Pancreas (tissue), 10 donors: ENCODE measurements around the gene MROH9. TPM values are rescaled to one million over a fixed set of nuclear protein-coding genes. Genes with fewer than 3 reads are reported as not detected.
A peak's percentile ranks its signal among the peaks of the same experiment; 100 is the strongest.

Experiments used
- ATAC-seq, 4 donors: fragments of 200-7000 bp; cut with Tn5 transposase; one replicate each; pipeline versions ENCODE4 v1.8.0 to v1.9.1; 2020; ENCODE audit warnings: mild to moderate bottlenecking in 4 of 4, moderate library complexity in 4 of 4
- DNase-seq, 6 donors: peaks; one replicate each; pipeline ENCODE4 v3.0.0-alpha.2; 2020
- FAIRE-seq: peaks from 2 replicates; lab custom pipeline; 2012; peaks lifted over from hg19 to GRCh38; lab: Jason Lieb, UNC
- H3K27ac ChIP-seq, 4 donors: fragments of 200-600 bp; sonication (generic); 1 replicate in 3 of 4; 2 replicates in 1 of 4; pipeline versions ENCODE4 v1.5.0 to v1.8.0; 2020
- H3K27me3 ChIP-seq, 4 donors: fragments of 200-600 bp; one replicate each; pipeline ENCODE4 v1.8.0; 2021
- H3K36me3 ChIP-seq, 3 donors: fragments of 200-600 bp; sonication (generic) in 1 of 3; one replicate each; pipeline versions ENCODE4 v1.5.0 to v1.8.0; 2020 to 2021
- H3K4me1 ChIP-seq, 3 donors: fragments of 200-600 bp; one replicate each; pipeline ENCODE4 v1.8.0; 2021
- H3K4me3 ChIP-seq, 4 donors: fragments of 200-600 bp; sonication (generic) in 2 of 4; one replicate each; pipeline versions ENCODE4 v1.5.0 to v1.8.0; 2020 to 2021
- H3K9me3 ChIP-seq, 4 donors: fragments of 200-600 bp; one replicate each; pipeline ENCODE4 v1.8.0; 2021
- WGBS, 2 donors: extraction: QIAGEN DNeasy Blood & Tissue Kit; methylation state at CpG; one replicate each; pipeline ENCODE4 v1.1.7; 2013; 5-methylcytosine and 5-hydroxymethylcytosine counted together
- intact Hi-C, 3 donors: fragments of 100-400 bp; cut with DNase I; formaldehyde crosslinking; loops; one replicate each; pipeline versions ENCODE4 v1.11.1 to v1.14.2; 2022
- polyA plus RNA-seq, 2 donors: library from polyadenylated mRNA; stranded (reverse); fragments of 200-250 nt; gene quantifications; one replicate each; pipeline ENCODE4 v1.2.3, GENCODE V29; 2013
- total RNA-seq, 6 donors: library from RNA; stranded (reverse); fragmentation: NEBNext Ultra II Directional in 4 of 6; extraction: Animal tissue kit (Norgen Biotek cat#: 25700) in 4 of 6; gene quantifications; one replicate each; pipeline versions ENCODE4 v1.2.1 to v1.2.4, GENCODE V29; 2021 to 2023
- TF ChIP-seq, protein P1 (sequence below), 4 donors: fragments of 200-600 bp; sonication (generic) in 3 of 4; IDR thresholded peaks; one replicate each; pipeline versions ENCODE4 v1.5.0 to v1.8.0; 2021; ENCODE audit warnings: antibody characterized with exemption in 4 of 4
- donor health status: healthy with polysubstance abuse.
- donor health status: DM: no; HTN: no; CAD: no; lungs with moderate emphysema.
- donor health status: DM: no; HTN: no; CAD: no.
- donor health status: control.
- donor health status: control.
- donor health status: Bipolar disorder and iron deficiency.
- donor health status: DM: yes; HTN: yes; CAD: no.
- donor health status: DM: no; HTN: no; CAD: no.
- donor health status: DM: no; HTN: no; CAD: no.
- donor health status: DM: yes; HTN: yes; CAD: no.

MROH9 gene, protein sequence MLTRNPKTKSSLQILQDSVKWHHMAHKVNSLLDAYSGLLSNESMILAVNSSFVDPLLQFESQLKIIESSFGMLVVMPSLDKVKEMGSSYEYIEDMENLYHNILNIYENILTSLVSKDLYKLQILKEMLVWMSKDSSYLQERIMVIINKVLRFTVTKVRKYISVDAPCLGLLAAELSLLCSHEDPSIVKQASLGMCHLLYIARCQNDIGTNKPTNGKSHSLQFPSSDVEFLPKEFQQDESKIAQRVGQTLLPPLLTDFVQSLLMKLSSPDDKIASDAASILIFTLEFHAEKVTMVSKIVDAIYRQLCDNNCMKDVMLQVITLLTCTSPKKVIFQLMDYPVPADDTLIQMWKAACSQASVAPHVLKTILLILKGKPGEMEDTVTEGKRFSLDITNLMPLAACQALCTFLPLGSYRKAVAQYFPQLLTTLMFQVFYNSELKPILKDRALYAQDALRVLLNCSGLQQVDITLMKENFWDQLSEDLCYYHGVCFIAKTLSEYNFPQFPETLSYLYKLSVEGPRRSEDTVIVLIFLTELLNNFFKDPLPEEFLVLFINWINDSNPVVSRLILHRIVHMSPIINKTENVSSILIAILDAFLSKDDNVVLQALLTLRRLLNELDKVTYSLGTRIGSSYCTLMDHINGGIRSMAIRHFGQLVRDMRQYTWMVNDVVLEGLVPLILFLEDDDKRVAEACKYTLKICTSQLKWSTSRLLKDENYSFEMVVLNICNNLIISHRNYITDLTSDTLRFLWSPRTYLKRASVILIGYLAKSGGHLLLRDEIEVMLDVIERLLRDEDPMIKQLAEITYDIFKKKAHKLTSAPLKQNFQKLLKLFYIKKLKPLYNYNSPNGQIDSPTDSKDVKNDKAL
- not detected for total RNA-seq
- not detected for polyA plus RNA-seq

GRCh38 chr1:170935231-170935630 is at the start of gene MROH9:
Gene MROH9 (plus strand): TSS chr1:170935534. CDS start chr1:170945557, 10,023 bp downstream.
- no peak for FAIRE-seq

GRCh38 chr1:170885551-170885950 is 49.8 kb upstream of the MROH9 start:
- H3K4me1 ChIP-seq, result no peaks in the 10 kb centered on the region
- no peaks in the 10 kb centered on the region for H3K36me3 ChIP-seq
- no peak for ATAC-seq
- intact Hi-C loops, result no loop called here
- H3K4me3 ChIP-seq, result no peak overlapping the region
- no peaks in the 10 kb centered on the region for H3K9me3 ChIP-seq
- FAIRE-seq, result no peak
- no peaks in the 10 kb centered on the region for H3K27me3 ChIP-seq
- 53 to 61% methylated on average over 3 of the region's 3 CpGs for WGBS, 2 donors
- TF ChIP-seq, protein P1, sequence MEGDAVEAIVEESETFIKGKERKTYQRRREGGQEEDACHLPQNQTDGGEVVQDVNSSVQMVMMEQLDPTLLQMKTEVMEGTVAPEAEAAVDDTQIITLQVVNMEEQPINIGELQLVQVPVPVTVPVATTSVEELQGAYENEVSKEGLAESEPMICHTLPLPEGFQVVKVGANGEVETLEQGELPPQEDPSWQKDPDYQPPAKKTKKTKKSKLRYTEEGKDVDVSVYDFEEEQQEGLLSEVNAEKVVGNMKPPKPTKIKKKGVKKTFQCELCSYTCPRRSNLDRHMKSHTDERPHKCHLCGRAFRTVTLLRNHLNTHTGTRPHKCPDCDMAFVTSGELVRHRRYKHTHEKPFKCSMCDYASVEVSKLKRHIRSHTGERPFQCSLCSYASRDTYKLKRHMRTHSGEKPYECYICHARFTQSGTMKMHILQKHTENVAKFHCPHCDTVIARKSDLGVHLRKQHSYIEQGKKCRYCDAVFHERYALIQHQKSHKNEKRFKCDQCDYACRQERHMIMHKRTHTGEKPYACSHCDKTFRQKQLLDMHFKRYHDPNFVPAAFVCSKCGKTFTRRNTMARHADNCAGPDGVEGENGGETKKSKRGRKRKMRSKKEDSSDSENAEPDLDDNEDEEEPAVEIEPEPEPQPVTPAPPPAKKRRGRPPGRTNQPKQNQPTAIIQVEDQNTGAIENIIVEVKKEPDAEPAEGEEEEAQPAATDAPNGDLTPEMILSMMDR (IDR thresholded peaks at IDR 0.05), result no peak
- no peak for DNase-seq
- H3K27ac ChIP-seq, result no peak overlapping the region

More at GRCh38 chr1:170935231-170935630, at the start of gene MROH9:
- TF ChIP-seq, protein P1 (IDR thresholded peaks at IDR 0.05), result no peak
- no peaks in the 10 kb centered on the region for H3K4me1 ChIP-seq
- WGBS, 2 donors, result 52 to 62% methylated on average over 2 of the region's 2 CpGs
- no peaks in the 10 kb centered on the region for H3K9me3 ChIP-seq
- ATAC-seq, result no peak
- H3K27ac ChIP-seq, result no peak within 1 kb of the TSS
- DNase-seq, result no peak
- H3K4me3 ChIP-seq, result no peak within 1 kb of the TSS
- intact Hi-C loops, result no loop called here
- H3K36me3 ChIP-seq, result no peaks in the 10 kb centered on the region
- no peaks in the 10 kb centered on the region for H3K27me3 ChIP-seq

DNA sequence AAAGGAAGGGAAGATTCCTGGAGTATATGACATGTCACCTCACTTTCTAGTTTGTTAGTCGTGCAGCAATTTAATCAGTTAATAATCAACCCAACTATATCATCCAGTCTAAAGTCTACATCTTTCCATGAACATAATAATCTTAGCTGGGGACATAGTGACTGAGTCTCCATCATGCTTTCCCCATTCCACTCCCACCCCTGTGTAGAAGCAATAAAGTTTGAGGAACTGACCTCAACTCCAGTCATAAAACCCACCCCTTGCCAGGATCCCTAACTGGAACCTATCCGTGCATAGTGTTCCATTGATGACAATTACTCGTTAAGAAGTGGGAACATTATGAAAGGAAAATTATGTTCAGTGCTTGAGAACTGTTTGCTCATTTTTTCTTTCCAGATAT is 48.9 kb upstream of the MROH9 start:
- DNase-seq, result no peak
- TF ChIP-seq, protein P1 (IDR thresholded peaks at IDR 0.05), result no peak
- H3K27ac ChIP-seq, result no peak overlapping the region
- H3K36me3 ChIP-seq, result no peaks in the 10 kb centered on the region
- 51 to 61% methylated on average over 3 of the region's 3 CpGs for WGBS, 2 donors
- no peaks in the 10 kb centered on the region for H3K9me3 ChIP-seq
- no peaks in the 10 kb centered on the region for H3K4me1 ChIP-seq
- no peak for ATAC-seq
- H3K27me3 ChIP-seq, result no peaks in the 10 kb centered on the region
- intact Hi-C loops, result no loop called here
- no peak overlapping the region for H3K4me3 ChIP-seq
- peak; percentile 74 for FAIRE-seq

GRCh38 chr1:170887726-170888125 is 47.6 kb upstream of the MROH9 start:
- no peak for DNase-seq
- no peaks in the 10 kb centered on the region for H3K9me3 ChIP-seq

More at GRCh38 chr1:170887726-170888125, 47.6 kb upstream of the MROH9 start:
- H3K36me3 ChIP-seq, result no peaks in the 10 kb centered on the region
- H3K27ac ChIP-seq, result no peak overlapping the region
- TF ChIP-seq, protein P1 (IDR thresholded peaks at IDR 0.05), result no peak
- ATAC-seq (no peak), FAIRE-seq (no peak)
- H3K27me3 ChIP-seq, result no peaks in the 10 kb centered on the region
- intact Hi-C loops, result no loop called here
- H3K4me3 ChIP-seq, result no peak overlapping the region
- 80 to 89% methylated on average over 2 of the region's 2 CpGs for WGBS, 2 donors
- H3K4me1 ChIP-seq, result no peaks in the 10 kb centered on the region
